Mucosa of rectum (tissue), 2 donors: ENCODE measurements around the gene RUNX1.
A peak's percentile ranks its signal among the peaks of the same experiment; 100 is the strongest.

Source experiments
- H3K27ac ChIP-seq, 2 donors: one replicate each; pipeline ENCODE4 v1.7.0; 2013; ENCODE audit warnings: inconsistent platforms in 2 of 2, low read depth in 2 of 2, low read length in 2 of 2
- H3K27me3 ChIP-seq, 2 donors: one replicate each; pipeline ENCODE4 v1.7.0; 2013; ENCODE audit warnings: low read length in 2 of 2; ENCODE audit not compliant: control insufficient read depth in 2 of 2, insufficient read depth in 2 of 2
- H3K36me3 ChIP-seq, 2 donors: one replicate each; pipeline ENCODE4 v1.7.0; 2013; ENCODE audit warnings: low read length in 2 of 2; ENCODE audit not compliant: control insufficient read depth in 2 of 2, insufficient read depth in 2 of 2
- H3K4me1 ChIP-seq, 2 donors: one replicate each; pipeline ENCODE4 v1.7.0; 2013; ENCODE audit warnings: low read length in 2 of 2, mild to moderate bottlenecking in 1 of 2; ENCODE audit not compliant: control insufficient read depth in 2 of 2, insufficient read depth in 2 of 2
- H3K4me3 ChIP-seq, 2 donors: one replicate each; pipeline ENCODE4 v1.7.0; 2013; ENCODE audit warnings: low read length in 2 of 2
- H3K9ac ChIP-seq, 2 donors: one replicate each; pipeline ENCODE4 v1.7.0; 2013; ENCODE audit warnings: low read length in 2 of 2, low read depth in 1 of 2, mild to moderate bottlenecking in 1 of 2
- H3K9me3 ChIP-seq, 2 donors: one replicate each; pipeline ENCODE4 v1.7.0; 2013; ENCODE audit warnings: low read length in 2 of 2; ENCODE audit not compliant: control insufficient read depth in 2 of 2
- donor health status: healthy.
- donor health status: Normal muscosa, but diverticular disease.

The RUNX1 gene

DNA sequence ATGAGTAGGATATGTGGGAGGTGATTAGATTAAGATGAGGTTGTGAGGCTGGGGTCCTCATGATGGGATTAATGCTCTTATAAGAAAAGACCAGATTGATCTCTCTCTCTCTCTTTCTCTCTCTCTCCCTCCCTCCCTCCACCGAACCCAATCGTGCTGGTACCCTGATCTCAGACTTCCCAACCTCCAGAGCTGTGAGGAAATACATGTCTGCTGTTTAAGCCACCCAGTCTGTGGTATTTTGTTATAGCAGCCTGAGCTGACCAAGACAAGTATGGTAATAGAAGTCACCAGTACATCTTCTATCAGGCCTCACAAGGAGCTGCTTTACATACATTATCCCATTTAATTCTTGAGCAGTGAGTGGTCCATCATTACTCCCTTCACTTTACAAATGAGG lies 149.8 kb downstream of the RUNX1 start:
- Histone ChIP-seq H3K4me1 (no peaks in the 10 kb centered on the region), H3K9ac (no peak overlapping the region), H3K27me3 (peaks cover 0 to 3% of the 10 kb centered on the region in 2 donors), H3K36me3 (no peaks in the 10 kb centered on the region), H3K27ac (no peak overlapping the region), H3K4me3 (no peak overlapping the region), H3K9me3 (peaks cover 0 to 4% of the 10 kb centered on the region in 2 donors)

DNA sequence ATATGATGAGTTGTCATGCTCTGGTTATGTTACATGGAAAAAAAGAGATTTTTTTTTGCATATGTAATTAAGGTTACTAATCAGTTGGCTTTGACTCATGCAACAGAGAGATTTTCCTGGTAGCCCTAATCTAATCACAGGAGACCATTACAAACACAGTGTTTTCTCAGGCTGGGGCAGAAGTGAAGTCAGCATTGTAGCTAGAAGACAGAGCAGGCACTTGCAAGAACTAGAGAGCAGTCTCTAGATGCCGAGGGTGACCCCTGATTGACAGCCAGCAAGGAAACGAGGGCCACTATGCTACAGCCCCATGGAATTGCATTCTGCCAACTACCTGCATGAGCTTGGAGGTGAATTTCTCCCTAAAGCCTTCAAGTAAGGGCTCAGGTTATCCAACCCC lies 151.3 kb downstream of the RUNX1 start:
- H3K27ac ChIP-seq: no peak overlapping the region
- H3K4me1 ChIP-seq: no peaks in the 10 kb centered on the region
- H3K9me3 ChIP-seq: peaks cover 0 to 4% of the 10 kb centered on the region in 2 donors
- H3K27me3 ChIP-seq: peaks cover 0 to 3% of the 10 kb centered on the region in 2 donors
- H3K4me3 ChIP-seq: no peak overlapping the region
- no peak overlapping the region for H3K9ac ChIP-seq
- H3K36me3 ChIP-seq: no peaks in the 10 kb centered on the region

DNA sequence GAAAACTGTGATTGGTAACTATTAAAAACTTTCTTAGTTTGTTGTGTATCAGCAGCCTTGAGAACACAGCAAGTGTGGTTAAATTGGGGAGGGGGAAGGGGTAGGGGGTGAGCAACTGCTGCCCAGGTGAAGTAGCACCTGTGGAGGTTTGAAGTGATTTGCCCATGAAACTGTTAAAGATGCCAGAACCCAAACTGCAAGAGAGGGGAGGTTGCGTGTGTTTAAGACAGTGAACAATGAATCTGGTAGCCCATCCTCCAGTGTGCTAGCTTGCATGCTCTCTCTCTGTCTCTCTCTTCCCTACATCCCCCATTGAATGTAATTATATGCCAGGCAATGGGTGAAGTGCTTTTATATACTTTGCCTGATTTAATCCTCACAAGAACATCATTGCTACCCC lies 154.7 kb downstream of the RUNX1 start:
- Histone ChIP-seq H3K36me3 (no peaks in the 10 kb centered on the region), H3K9ac (no peak overlapping the region), H3K4me1 (peaks cover 2 to 13% of the 10 kb centered on the region in 2 donors), H3K27ac (no peak overlapping the region), H3K9me3 (peaks cover 0 to 4% of the 10 kb centered on the region in 2 donors), H3K4me3 (no peak overlapping the region), H3K27me3 (peaks cover 10 to 13% of the 10 kb centered on the region in 2 donors)

DNA sequence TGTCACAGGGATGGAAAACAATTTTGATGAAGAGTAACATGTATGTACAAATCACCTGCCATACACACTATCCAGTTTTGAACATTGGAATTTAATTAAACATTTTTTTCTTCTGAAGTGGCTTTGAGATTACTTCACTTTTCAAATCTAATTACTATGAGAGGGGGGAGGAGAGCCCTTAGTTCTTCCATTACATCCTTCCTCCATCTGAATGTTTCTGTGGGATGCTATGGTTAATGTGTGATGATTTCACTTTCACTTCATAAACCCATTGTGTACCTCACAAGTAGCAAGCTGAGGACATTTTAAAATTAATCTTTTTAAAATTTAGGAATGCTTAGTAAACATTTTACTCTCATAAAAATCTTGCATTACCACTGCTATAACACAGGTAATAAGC lies 156.9 kb downstream of the RUNX1 start:
- Histone ChIP-seq H3K4me1 (peaks cover 5 to 19% of the 10 kb centered on the region in 2 donors), H3K4me3 (no peak overlapping the region), H3K27me3 (peaks cover 10 to 13% of the 10 kb centered on the region in 2 donors), H3K27ac (no peak overlapping the region), H3K9me3 (no peaks in the 10 kb centered on the region), H3K9ac (no peak overlapping the region), H3K36me3 (no peaks in the 10 kb centered on the region)

DNA sequence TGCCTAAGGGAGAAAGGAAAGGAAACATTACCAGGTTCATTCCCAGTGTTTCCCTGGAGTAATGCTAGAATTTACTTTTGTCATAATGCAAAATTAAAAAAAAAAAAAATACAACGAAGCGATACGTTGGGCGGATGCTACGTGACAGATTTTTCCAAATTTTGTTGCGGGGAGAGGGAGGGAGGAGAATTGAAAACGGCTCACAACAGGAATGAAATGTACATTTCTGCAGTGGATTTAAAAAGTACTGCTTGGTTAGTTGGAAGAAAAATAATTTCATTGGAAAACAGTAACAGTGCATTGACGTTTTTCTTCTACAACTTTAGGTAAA lies 157.5 kb downstream of the RUNX1 start:
- Histone ChIP-seq H3K4me3 (peak overlapping the region in 1 of 2 donors; percentile 61), H3K36me3 (no peaks in the 10 kb centered on the region), H3K27ac (no peak overlapping the region), H3K9me3 (no peaks in the 10 kb centered on the region), H3K4me1 (peaks cover 5 to 19% of the 10 kb centered on the region in 2 donors), H3K27me3 (peaks cover 10 to 13% of the 10 kb centered on the region in 2 donors), H3K9ac (peak overlapping the region in 1 of 2 donors; percentile 91)

DNA sequence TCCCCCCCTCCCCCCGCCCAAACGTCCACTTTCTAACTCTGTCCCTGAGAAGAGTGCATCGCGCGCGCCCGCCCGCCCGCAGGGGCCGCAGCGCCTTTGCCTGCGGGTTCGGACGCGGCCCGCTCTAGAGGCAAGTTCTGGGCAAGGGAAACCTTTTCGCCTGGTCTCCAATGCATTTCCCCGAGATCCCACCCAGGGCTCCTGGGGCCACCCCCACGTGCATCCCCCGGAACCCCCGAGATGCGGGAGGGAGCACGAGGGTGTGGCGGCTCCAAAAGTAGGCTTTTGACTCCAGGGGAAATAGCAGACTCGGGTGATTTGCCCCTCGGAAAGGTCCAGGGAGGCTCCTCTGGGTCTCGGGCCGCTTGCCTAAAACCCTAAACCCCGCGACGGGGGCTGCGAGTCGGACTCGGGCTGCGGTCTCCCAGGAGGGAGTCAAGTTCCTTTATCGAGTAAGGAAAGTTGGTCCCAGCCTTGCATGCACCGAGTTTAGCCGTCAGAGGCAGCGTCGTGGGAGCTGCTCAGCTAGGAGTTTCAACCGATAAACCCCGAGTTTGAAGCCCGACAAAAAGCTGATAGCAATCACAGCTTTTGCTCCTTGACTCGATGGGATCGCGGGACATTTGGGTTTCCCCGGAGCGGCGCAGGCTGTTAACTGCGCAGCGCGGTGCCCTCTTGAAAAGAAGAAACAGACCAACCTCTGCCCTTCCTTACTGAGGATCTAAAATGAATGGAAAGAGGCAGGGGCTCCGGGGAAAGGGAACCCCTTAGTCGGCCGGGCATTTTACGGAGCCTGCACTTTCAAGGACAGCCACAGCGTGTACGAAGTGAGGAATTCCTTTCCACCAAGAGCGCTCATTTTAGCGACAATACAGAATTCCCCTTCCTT lies 158.1 kb downstream of the RUNX1 start:
- H3K4me1 ChIP-seq: peaks cover 5 to 19% of the 10 kb centered on the region in 2 donors
- H3K27ac ChIP-seq: peak overlapping the region; percentile 49 to 95
- H3K9ac ChIP-seq: peak overlapping the region; percentile 49 to 91
- H3K4me3 ChIP-seq: peak overlapping the region; percentile 61 to 90
- no peaks in the 10 kb centered on the region for H3K9me3 ChIP-seq
- peaks cover 10 to 13% of the 10 kb centered on the region in 2 donors for H3K27me3 ChIP-seq
- no peaks in the 10 kb centered on the region for H3K36me3 ChIP-seq

DNA sequence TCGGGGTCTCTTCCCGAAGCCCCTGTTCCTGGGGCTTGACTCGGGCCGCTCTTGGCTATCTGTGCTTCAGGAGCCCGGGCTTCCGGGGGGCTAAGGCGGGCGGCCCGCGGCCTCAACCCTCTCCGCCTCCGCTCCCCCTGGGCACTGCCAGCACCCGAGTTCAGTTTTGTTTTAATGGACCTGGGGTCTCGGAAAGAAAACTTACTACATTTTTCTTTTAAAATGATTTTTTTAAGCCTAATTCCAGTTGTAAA lies 158.7 kb downstream of the RUNX1 start:
- Histone ChIP-seq H3K4me1 (peaks cover 5 to 19% of the 10 kb centered on the region in 2 donors), H3K4me3 (peak overlapping the region; percentile 61 to 90), H3K9me3 (no peaks in the 10 kb centered on the region)

DNA sequence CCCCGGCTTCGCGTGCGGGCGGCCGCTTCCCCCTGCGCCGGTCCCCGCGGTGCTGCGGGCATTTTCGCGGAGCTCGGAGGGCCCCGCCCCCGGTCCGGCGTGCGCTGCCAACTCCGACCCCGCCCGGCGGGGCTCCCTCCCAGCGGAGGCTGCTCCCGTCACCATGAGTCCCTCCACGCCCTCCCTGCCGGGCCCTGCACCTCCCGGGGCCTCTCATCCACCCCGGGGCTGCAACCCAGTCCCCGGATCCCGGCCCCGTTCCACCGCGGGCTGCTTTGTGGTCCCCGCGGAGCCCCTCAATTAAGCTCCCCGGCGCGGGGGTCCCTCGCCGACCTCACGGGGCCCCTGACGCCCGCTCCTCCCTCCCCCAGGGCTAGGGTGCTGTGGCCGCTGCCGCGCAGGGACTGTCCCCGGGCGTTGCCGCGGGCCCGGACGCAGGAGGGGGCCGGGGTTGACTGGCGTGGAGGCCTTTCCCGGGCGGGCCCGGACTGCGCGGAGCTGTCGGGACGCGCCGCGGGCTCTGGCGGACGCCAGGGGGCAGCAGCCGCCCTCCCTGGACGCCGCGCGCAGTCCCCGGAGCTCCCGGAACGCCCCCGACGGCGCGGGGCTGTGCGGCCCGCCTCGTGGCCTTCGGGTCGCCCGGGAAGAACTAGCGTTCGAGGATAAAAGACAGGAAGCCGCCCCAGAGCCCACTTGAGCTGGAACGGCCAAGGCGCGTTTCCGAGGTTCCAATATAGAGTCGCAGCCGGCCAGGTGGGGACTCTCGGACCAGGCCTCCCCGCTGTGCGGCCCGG lies 159.2 kb downstream of the RUNX1 start:
- peak overlapping the region; percentile 73 to 91 for H3K9ac ChIP-seq
- peaks cover 10 to 13% of the 10 kb centered on the region in 2 donors for H3K27me3 ChIP-seq
- peaks cover 9 to 19% of the 10 kb centered on the region in 2 donors for H3K4me1 ChIP-seq
- peak overlapping the region; percentile 80 to 90 for H3K4me3 ChIP-seq
- H3K36me3 ChIP-seq: no peaks in the 10 kb centered on the region
- H3K9me3 ChIP-seq: no peaks in the 10 kb centered on the region
- peak overlapping the region; percentile 95 to 96 for H3K27ac ChIP-seq

More for the DNA sequence above, 158.7 kb downstream of the RUNX1 start:
- Histone ChIP-seq H3K27ac (peak overlapping the region; percentile 95 to 96), H3K27me3 (peaks cover 10 to 13% of the 10 kb centered on the region in 2 donors), H3K36me3 (no peaks in the 10 kb centered on the region), H3K9ac (peak overlapping the region in 1 of 2 donors; percentile 91)

DNA sequence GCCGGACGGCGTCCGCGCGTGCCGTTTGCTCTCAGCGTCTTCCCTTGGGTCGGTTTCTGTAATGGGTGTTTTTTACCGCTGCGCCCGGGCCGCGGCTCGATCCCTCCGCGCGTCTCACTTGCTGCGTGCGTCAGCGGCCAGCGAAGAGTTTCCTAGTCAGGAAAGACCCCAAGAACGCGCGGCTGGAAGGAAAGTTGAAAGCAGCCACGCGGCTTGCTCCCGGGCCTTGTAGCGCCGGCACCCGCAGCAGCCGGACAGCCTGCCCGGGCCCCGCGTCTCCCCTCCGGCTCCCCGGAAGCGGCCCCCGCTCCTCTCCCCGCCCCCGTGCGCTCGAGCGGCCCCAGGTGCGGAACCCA lies 159.8 kb downstream of the RUNX1 start:
- Histone ChIP-seq H3K9ac (peak overlapping the region; percentile 73 to 91), H3K27me3 (peaks cover 10% of the 10 kb centered on the region in 2 donors), H3K27ac (peak overlapping the region; percentile 95 to 96), H3K4me1 (peaks cover 14 to 19% of the 10 kb centered on the region in 2 donors), H3K36me3 (no peaks in the 10 kb centered on the region), H3K4me3 (peak overlapping the region; percentile 80 to 90), H3K9me3 (no peaks in the 10 kb centered on the region)
